ENCODE results near the gene CRTC1.
A peak's percentile ranks its signal among the peaks of the same experiment; 100 is the strongest.

CRTC1 gene

DNA sequence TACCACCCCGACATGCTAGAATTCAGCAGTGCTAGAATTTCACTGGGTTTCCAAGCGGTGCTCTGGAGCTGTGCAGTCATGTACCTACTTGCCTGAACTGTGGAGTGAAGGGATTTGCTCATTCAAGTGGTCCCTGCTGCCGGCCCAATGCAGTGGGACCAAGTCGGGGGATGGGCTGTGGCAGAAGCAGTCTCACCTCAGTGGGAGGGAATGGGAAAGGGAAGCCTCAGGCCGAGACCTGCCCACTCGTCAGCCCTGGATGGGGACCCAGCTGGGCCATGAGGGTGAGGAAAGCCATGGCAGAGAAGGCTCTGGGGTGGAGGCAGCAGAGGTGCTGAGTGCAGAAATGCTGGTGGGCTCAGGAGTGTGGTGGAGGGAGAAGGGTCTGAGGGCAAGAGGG is 31.7 kb upstream of the CRTC1 start:
- TF ChIP-seq POLR2AphosphoS5 (IDR thresholded peaks at IDR 0.05; ENCODE audit: low read depth, low read length), result no peak

DNA sequence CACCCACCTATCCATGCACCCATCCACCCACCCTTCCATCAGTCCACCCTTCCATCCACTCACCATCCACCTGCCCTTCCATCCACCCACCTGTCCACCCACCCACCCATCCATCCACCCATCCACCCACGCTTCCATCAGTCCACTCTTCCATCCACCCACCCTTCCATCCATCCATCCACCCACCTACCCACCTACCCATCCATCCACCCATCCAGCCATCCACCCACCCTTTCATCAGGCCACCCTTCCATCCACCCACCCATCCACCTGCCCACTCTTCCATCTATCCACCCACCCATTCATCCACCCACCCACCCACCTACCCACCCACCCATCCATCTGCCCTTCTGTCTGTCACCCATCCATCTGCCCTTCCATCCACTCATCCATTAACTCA is 29.6 kb upstream of the CRTC1 start:
- TF ChIP-seq, protein P1, sequence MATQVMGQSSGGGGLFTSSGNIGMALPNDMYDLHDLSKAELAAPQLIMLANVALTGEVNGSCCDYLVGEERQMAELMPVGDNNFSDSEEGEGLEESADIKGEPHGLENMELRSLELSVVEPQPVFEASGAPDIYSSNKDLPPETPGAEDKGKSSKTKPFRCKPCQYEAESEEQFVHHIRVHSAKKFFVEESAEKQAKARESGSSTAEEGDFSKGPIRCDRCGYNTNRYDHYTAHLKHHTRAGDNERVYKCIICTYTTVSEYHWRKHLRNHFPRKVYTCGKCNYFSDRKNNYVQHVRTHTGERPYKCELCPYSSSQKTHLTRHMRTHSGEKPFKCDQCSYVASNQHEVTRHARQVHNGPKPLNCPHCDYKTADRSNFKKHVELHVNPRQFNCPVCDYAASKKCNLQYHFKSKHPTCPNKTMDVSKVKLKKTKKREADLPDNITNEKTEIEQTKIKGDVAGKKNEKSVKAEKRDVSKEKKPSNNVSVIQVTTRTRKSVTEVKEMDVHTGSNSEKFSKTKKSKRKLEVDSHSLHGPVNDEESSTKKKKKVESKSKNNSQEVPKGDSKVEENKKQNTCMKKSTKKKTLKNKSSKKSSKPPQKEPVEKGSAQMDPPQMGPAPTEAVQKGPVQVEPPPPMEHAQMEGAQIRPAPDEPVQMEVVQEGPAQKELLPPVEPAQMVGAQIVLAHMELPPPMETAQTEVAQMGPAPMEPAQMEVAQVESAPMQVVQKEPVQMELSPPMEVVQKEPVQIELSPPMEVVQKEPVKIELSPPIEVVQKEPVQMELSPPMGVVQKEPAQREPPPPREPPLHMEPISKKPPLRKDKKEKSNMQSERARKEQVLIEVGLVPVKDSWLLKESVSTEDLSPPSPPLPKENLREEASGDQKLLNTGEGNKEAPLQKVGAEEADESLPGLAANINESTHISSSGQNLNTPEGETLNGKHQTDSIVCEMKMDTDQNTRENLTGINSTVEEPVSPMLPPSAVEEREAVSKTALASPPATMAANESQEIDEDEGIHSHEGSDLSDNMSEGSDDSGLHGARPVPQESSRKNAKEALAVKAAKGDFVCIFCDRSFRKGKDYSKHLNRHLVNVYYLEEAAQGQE (IDR thresholded peaks at IDR 0.05; ENCODE audit: insufficient read depth in 1 of 2, low read depth in 2 of 2, low read length in 2 of 2), result no peak
- TF ChIP-seq TAF1 (IDR thresholded peaks at IDR 0.05; ENCODE audit: borderline replicate concordance, insufficient read depth, low read length) (no peak), SIN3A (IDR thresholded peaks at IDR 0.05; ENCODE audit: borderline replicate concordance, insufficient read depth, low read length) (no peak), POLR2AphosphoS5 (IDR thresholded peaks at IDR 0.05; ENCODE audit: low read depth, low read length) (no peak), FOXP2 (optimal IDR thresholded peaks at IDR 0.05; ENCODE audit: borderline replicate concordance, extremely low read depth, extremely low read length, insufficient read depth) (no peak)

DNA sequence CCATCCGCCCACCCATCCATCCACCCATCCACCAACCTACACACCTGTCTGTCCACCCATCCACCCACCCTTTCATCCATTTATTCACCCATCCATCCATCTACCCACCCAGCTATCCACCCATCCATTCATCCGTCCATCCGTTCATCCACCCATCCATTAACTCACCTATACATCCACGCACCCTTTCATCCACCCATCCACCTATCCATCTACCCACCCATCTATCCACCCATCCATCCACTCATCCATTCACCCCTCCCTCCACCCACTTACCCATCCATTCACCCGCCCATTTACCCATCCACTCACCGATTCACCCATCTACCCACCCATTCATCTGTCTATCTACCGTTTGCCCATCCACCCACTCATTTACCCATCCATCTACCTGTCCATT is 29.0 kb upstream of the CRTC1 start:
- no peak for TF ChIP-seq SIN3A (IDR thresholded peaks at IDR 0.05; ENCODE audit: borderline replicate concordance, insufficient read depth, low read length)

DNA sequence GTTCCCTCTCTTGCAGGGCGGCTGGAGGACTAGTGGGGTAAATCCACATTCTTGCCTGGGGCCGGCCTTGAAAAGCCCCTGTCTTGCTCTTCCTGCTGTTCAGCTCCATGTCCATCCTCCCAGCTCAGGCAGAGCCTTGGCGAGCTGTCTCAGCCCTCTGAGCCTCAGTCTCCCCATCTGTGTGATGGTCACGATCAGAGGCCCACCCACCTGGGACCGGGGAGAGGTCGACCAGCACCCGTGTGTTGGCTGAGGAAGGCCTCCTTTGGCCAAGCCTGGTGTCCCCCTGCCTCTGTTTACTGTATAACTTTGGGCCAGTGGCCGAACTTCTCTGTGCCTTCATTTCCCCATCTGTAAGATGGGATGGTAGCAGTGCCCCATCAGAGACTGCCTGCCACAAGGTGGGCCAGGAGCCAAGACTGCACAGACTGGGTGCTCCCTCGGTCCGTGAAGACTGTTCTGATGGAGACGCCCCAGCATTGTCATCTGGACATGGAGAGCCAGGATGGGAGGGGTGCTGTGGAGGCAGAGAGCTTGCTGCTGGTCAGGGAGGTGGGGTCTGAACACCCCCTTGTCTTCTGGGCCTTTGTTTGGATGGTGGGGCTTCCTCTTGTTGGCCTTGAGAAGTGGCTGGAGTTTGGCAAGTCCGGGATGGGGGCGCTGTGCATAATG is 28.2 kb upstream of the CRTC1 start:
- TF ChIP-seq POLR2AphosphoS5 (IDR thresholded peaks at IDR 0.05; ENCODE audit: low read depth, low read length), result no peak

DNA sequence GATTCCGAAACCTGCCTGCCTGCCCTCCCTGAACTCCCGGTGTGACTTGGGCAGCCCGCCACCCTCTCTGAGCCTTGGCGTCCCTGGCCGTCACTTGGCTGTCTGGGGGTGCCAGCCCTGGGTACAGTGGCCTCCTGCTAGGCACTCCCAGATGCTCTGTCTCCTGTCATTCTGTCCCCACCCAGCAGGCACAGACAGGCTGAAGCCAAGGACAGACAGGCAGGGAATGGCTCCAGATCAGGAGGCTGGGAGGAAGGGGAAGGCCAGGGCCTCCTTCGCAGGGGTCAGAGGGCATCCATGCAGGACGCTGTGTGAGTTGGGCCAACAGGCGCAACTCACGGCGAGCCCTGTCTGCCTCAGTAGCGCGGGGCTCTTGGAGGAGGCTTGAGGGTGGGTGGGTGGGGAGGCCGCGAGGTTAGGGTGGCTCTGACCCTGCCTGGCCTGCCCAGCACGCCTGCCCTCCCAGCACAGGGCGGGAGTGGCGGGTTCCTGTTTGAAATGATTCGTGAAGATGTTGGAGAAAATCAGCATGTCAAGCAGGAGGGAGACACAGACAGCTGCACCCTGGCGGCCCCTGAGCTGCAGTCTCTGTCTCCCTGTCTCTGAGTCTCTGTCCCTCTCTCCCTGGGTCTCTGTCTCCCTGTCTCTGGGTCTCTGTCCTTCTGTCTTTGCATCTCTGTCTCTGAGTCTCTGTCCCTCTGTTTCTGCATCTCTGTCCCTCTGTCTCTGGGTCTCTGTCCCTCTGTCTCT is 27.0 kb upstream of the CRTC1 start:
- TF ChIP-seq SIN3A (IDR thresholded peaks at IDR 0.05; ENCODE audit: borderline replicate concordance, insufficient read depth, low read length), result no peak
- peak; percentile 16 for TF ChIP-seq FOXP2 (optimal IDR thresholded peaks at IDR 0.05; ENCODE audit: borderline replicate concordance, extremely low read depth, extremely low read length, insufficient read depth)

DNA sequence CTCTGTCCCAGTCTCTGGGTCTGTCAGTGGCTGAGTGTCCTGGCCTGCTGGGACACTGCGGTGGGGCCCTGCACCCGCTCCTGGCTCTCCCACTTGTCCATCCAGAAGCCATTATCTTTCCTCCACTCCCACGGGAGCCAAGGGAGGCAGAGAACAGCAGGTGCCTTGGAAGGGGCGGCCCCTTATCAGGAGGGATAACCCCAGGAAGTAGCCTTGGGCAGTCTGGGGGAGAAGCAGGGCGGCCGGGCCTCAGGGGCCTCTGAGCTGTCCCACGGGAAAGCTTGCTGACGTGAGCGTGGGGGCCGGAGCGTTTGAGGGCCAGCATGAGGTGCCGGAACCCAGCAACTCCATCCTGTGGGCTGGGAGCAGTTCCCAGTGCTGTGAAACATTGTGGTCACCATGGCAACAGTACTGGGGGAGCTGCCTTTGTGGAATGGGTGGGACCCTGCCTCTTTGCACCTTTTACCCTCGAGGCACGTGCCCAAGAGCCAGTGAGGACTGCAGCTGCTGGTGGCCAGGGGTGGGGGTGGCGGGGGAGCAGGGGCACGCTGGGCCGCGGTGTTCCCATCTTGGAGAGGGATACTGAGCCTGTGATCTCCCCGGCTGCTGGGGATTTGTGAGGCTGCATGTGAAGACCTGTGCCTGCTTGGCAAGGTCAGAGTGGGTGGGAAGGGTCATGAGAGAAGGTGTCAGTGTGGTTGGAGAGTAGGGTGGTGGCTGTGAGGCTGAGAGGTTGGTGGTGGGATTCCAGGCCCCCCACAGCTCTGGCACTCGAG is 25.7 kb upstream of the CRTC1 start:
- TF ChIP-seq TAF1 (IDR thresholded peaks at IDR 0.05; ENCODE audit: borderline replicate concordance, insufficient read depth, low read length) (no peak), POLR2AphosphoS5 (IDR thresholded peaks at IDR 0.05; ENCODE audit: low read depth, low read length) (no peak), SIN3A (IDR thresholded peaks at IDR 0.05; ENCODE audit: borderline replicate concordance, insufficient read depth, low read length) (no peak), FOXP2 (optimal IDR thresholded peaks at IDR 0.05; ENCODE audit: borderline replicate concordance, extremely low read depth, extremely low read length, insufficient read depth) (no peak)
- TF ChIP-seq, protein P1 (IDR thresholded peaks at IDR 0.05; ENCODE audit: insufficient read depth in 1 of 2, low read depth in 2 of 2, low read length in 2 of 2), result no peak

DNA sequence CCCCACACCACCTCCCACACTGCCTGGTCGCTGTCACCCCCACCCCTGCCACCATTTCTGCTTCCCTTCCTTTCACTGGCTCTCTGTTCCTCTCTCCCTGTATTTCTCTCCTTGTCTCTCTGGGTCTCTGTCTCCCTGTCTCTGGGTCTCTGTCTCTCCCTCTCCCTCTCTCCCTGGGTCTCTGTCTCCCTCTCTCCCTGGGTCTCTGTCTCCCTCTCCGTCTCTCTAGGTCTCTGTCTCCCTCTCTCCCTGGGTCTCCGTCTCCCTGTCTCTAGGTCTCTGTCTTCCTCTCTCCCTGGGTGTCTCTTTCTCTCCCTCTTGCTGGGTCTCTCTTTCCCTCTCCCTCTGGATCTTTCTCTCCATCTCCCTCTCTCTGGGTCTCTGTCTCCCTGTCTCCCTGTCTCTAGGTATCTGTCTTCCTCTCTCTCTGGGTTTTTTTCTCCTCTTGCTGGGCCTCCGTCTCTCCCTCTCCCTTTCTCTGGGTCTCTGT is 25.1 kb upstream of the CRTC1 start:
- TF ChIP-seq SIN3A (IDR thresholded peaks at IDR 0.05; ENCODE audit: borderline replicate concordance, insufficient read depth, low read length), result no peak
